A549 (cell line): ENCODE results near the gene LRRC17.

Experiments used
- CTCF ChIP-seq: fragments of >200 bp; sonication (Bioruptor Twin); formaldehyde crosslinking; IDR thresholded peaks from 3 replicates; pipeline ENCODE4 v1.5.1; 2016
- POLR2A ChIP-seq: IDR thresholded peaks from 2 replicates; pipeline ENCODE4 v1.6.1; 2012; ENCODE audit warnings: mild to moderate bottlenecking, low read length
- REST ChIP-seq: fragments of 200-600 bp; sonication (generic); IDR thresholded peaks from 2 replicates; pipeline ENCODE4 v1.6.1; 2016; ENCODE audit warnings: antibody characterized with exemption, mild to moderate bottlenecking, moderate library complexity
- SREBF2 ChIP-seq: fragments of 450-650 bp; IDR thresholded peaks from 2 replicates; pipeline ENCODE4 v1.6.1; 2014; ENCODE audit warnings: mild to moderate bottlenecking, moderate library complexity
- ZFP36 ChIP-seq: fragments of 450-650 bp; IDR thresholded peaks from 2 replicates; pipeline ENCODE4 v1.6.1; 2014; ENCODE audit warnings: borderline replicate concordance; ENCODE audit not compliant: partially characterized antibody

GRCh38 chr7:102869195-102869594 lies 43.6 kb upstream of the LRRC17 start:
- TF ChIP-seq ZFP36 (no peak), SREBF2 (no peak), CTCF (no peak), POLR2A (no peak), REST (no peak)
